ENCODE results near the gene NAV2.

Gene NAV2

GRCh38 chr11:19686234-19686633, 26.4 kb upstream of the NAV2 start:
- no peak for DNase-seq

- no peak for DNase-seq
Measured at GRCh38 chr11:19687392-19687791, 25.2 kb upstream of the NAV2 start.

- no peak for DNase-seq
Measured at GRCh38 chr11:19689281-19690000, 23.2 kb upstream of the NAV2 start.

- DNase-seq = no peak
Measured at GRCh38 chr11:19690885-19691284, 21.8 kb upstream of the NAV2 start.

GRCh38 chr11:19691815-19692500, 20.7 kb upstream of the NAV2 start:
- no peak for DNase-seq

GRCh38 chr11:19693146-19693545, 19.5 kb upstream of the NAV2 start:
- DNase-seq = no peak

GRCh38 chr11:19694796-19695345, 17.8 kb upstream of the NAV2 start:
- no peak for DNase-seq

- DNase-seq = no peak
Measured at GRCh38 chr11:19696073-19696472, 16.6 kb upstream of the NAV2 start.

- DNase-seq = no peak
Measured at GRCh38 chr11:19696904-19697303, 15.7 kb upstream of the NAV2 start.

- DNase-seq = no peak
Measured at GRCh38 chr11:19697721-19698121, 14.9 kb upstream of the NAV2 start.

GRCh38 chr11:19698493-19699292, 13.9 kb upstream of the NAV2 start:
- DNase-seq = no peak

GRCh38 chr11:19701421-19701820, 11.2 kb upstream of the NAV2 start:
- no peak for DNase-seq

- no peak for DNase-seq
Measured at GRCh38 chr11:19702620-19703019, 10.0 kb upstream of the NAV2 start.

- no peak for DNase-seq
Measured at GRCh38 chr11:19703211-19703610, 9.4 kb upstream of the NAV2 start.

- no peak for DNase-seq
Measured at GRCh38 chr11:19704213-19704612, 8.4 kb upstream of the NAV2 start.

GRCh38 chr11:19705936-19706335, 6.7 kb upstream of the NAV2 start:
- no peak for DNase-seq

- no peak for DNase-seq
Measured at GRCh38 chr11:19711911-19712280, 741 bp upstream of the NAV2 start.

- DNase-seq = no peak
Measured at GRCh38 chr11:19713196-19714021, 772 bp downstream of the NAV2 start.

- DNase-seq = no peak
Measured at GRCh38 chr11:19714022-19714386, 1.4 kb downstream of the NAV2 start.

GRCh38 chr11:19714387-19715363, 2.0 kb downstream of the NAV2 start:
- DNase-seq = no peak

- no peak for DNase-seq
Measured at GRCh38 chr11:19715373-19715772, 2.7 kb downstream of the NAV2 start.

- no peak for DNase-seq
Measured at GRCh38 chr11:19718051-19718450, 5.4 kb downstream of the NAV2 start.

Data from NCI-H510A (cell line).